Neural progenitor cell (in vitro differentiated cells): ENCODE data around the gene POT1. TPM values are rescaled to one million over a fixed set of nuclear protein-coding genes. Genes with fewer than 3 reads are reported as not detected.

Experiments
- DNase-seq: peaks from one replicate; pipeline ENCODE4 v3.0.0-alpha.2; 2016; ENCODE audit warnings: low spot score
- H2AFZ ChIP-seq: fragments of 200-600 bp; sonication (generic); replicated peaks from 2 replicates; pipeline ENCODE4 v1.6.1; 2016; ENCODE audit warnings: antibody characterized with exemption
- H3F3A ChIP-seq: fragments of 200-600 bp; sonication (generic); 2 replicates; pipeline ENCODE4 v1.6.1; 2016; ENCODE audit warnings: antibody characterized with exemption, low read depth
- H3K27ac ChIP-seq: fragments of 200-600 bp; sonication (generic); 2 replicates; pipeline ENCODE4 v1.5.1; 2016; ENCODE audit warnings: mild to moderate bottlenecking
- H3K27me3 ChIP-seq: fragments of 200-600 bp; sonication (generic); 2 replicates; pipeline ENCODE4 v1.6.1; 2016; ENCODE audit warnings: mild to moderate bottlenecking, moderate library complexity
- H3K36me3 ChIP-seq: fragments of 200-600 bp; sonication (generic); 2 replicates; pipeline ENCODE4 v1.5.1; 2016
- H3K4me1 ChIP-seq: fragments of 200-600 bp; sonication (generic); 2 replicates; pipeline ENCODE4 v1.6.1; 2016; ENCODE audit warnings: mixed run types
- H3K4me2 ChIP-seq: fragments of 200-600 bp; sonication (generic); 2 replicates; pipeline ENCODE4 v1.6.1; 2016
- H3K4me3 ChIP-seq: fragments of 200-600 bp; sonication (generic); 2 replicates; pipeline ENCODE4 v1.5.1; 2016
- H3K79me2 ChIP-seq: fragments of 200-600 bp; sonication (generic); 2 replicates; pipeline ENCODE4 v1.6.1; 2016; ENCODE audit warnings: low read depth
- H3K9ac ChIP-seq: fragments of 200-600 bp; sonication (generic); 2 replicates; pipeline ENCODE4 v1.6.1; 2016
- H3K9me3 ChIP-seq: fragments of 200-600 bp; sonication (generic); 2 replicates; pipeline ENCODE4 v1.5.1; 2016; ENCODE audit warnings: low read depth
- H4K20me1 ChIP-seq: fragments of 200-600 bp; sonication (generic); 2 replicates; pipeline ENCODE4 v1.6.1; 2016; ENCODE audit warnings: low read depth
- H3K27ac Mint-ChIP-seq: 3 replicates; pipeline ENCODE4 v1.8.0; 2021; ENCODE audit warnings: mixed read lengths
- H3K27me3 Mint-ChIP-seq: 2 replicates; pipeline ENCODE4 v1.8.0; 2022; ENCODE audit warnings: low read depth, mild to moderate bottlenecking, inconsistent platforms, moderate library complexity, mixed read lengths; ENCODE audit not compliant: insufficient read depth
- H3K36me3 Mint-ChIP-seq: 3 replicates; pipeline ENCODE4 v1.8.0; 2021; ENCODE audit warnings: mixed read lengths
- H3K4me1 Mint-ChIP-seq: 3 replicates; pipeline ENCODE4 v1.8.0; 2021; ENCODE audit warnings: mixed read lengths
- H3K4me3 Mint-ChIP-seq: 3 replicates; pipeline ENCODE4 v1.8.0; 2021; ENCODE audit warnings: mild to moderate bottlenecking, moderate library complexity, mixed read lengths
- H3K9me3 Mint-ChIP-seq: 3 replicates; pipeline ENCODE4 v1.8.0; 2020; ENCODE audit warnings: mixed read lengths
- CTCF ChIP-seq: fragments of 200-600 bp; sonication (generic); IDR thresholded peaks from 2 replicates; pipeline ENCODE4 v1.5.1; 2017; ENCODE audit warnings: antibody characterized with exemption, mild to moderate bottlenecking
- EZH2 ChIP-seq: fragments of 200-600 bp; sonication (generic); IDR thresholded peaks from 2 replicates; pipeline ENCODE4 v1.6.1; 2017; ENCODE audit warnings: antibody characterized with exemption, mild to moderate bottlenecking, moderate library complexity
- EZH2phosphoT487 ChIP-seq: fragments of 200-600 bp; sonication (generic); IDR thresholded peaks from 2 replicates; pipeline ENCODE4 v1.6.1; 2017; ENCODE audit warnings: antibody characterized with exemption
- total RNA-seq: library from RNA; depleted of rRNA; stranded (reverse); fragments of >200 nt; gene quantifications from 2 replicates; pipeline ENCODE4 v1.2.3, GENCODE V29; 2015; ENCODE audit warnings: low replicate concordance

Gene POT1
- total RNA-seq, 1 donor from 2014 or later, result 108 TPM

GRCh38 chr7:124843336-124843735 lies 86.3 kb downstream of the POT1 start:
- H3F3A ChIP-seq, result no peaks in the 10 kb centered on the region
- no peaks in the 10 kb centered on the region for H4K20me1 ChIP-seq
- H3K27me3 ChIP-seq, result no peaks in the 10 kb centered on the region
- H3K9ac ChIP-seq, result no peak overlapping the region
- H2AFZ ChIP-seq, result no peak overlapping the region
- Mint-ChIP-seq H3K27me3 (no peaks in the 10 kb centered on the region), H3K27ac (no peak overlapping the region), H3K36me3 (peaks cover 7% of the 10 kb centered on the region), H3K4me3 (no peak overlapping the region), H3K4me1 (no peaks in the 10 kb centered on the region), H3K9me3 (no peaks in the 10 kb centered on the region)
- H3K27ac ChIP-seq, result peak overlapping the region; percentile 5
- H3K9me3 ChIP-seq, result no peaks in the 10 kb centered on the region
- peaks cover 8% of the 10 kb centered on the region for H3K4me1 ChIP-seq
- H3K36me3 ChIP-seq, result peaks cover 3% of the 10 kb centered on the region
- TF ChIP-seq EZH2 (no peak), EZH2phosphoT487 (no peak), CTCF (no peak)
- no peak for DNase-seq
- H3K4me3 ChIP-seq, result no peak overlapping the region
- no peaks in the 10 kb centered on the region for H3K79me2 ChIP-seq
- no peak overlapping the region for H3K4me2 ChIP-seq

GRCh38 chr7:124840435-124840834 lies 89.2 kb downstream of the POT1 start:
- H3K27ac Mint-ChIP-seq, result no peak overlapping the region
- H3K9me3 Mint-ChIP-seq, result no peaks in the 10 kb centered on the region
- TF ChIP-seq EZH2 (no peak), CTCF (peak; percentile 48)
- no peak for DNase-seq
- Histone ChIP-seq H3K27ac (no peak overlapping the region), H3K4me3 (no peak overlapping the region), H3K79me2 (no peaks in the 10 kb centered on the region), H3K4me1 (peaks cover 8% of the 10 kb centered on the region), H3K4me2 (no peak overlapping the region), H3F3A (no peaks in the 10 kb centered on the region), H2AFZ (no peak overlapping the region), H4K20me1 (no peaks in the 10 kb centered on the region), H3K9me3 (no peaks in the 10 kb centered on the region), H3K36me3 (no peaks in the 10 kb centered on the region), H3K27me3 (no peaks in the 10 kb centered on the region), H3K9ac (no peak overlapping the region)
- no peak overlapping the region for H3K4me3 Mint-ChIP-seq
- H3K4me1 Mint-ChIP-seq, result no peaks in the 10 kb centered on the region
- H3K36me3 Mint-ChIP-seq, result no peaks in the 10 kb centered on the region
- H3K27me3 Mint-ChIP-seq, result no peaks in the 10 kb centered on the region

DNA sequence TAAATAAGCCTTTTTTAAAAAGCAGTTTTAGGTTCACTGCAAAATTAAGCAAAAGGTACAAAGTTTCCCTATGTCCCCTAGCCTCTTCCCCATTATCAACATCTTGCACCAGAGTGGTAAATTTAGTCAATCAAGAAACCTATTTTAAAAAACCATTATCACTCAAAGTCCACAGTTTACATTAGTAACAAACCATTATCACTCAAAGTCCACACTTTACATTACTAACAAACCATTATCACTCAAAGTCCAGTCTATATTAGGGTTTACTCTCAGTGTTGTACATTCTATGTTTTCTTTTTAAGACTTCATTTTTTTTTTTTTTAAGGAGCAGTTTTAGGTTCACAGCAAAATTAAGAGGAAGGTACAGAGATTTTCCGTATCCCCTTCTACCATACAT lies 89.9 kb downstream of the POT1 start:
- Histone ChIP-seq H3K4me3 (no peak overlapping the region), H3K9me3 (no peaks in the 10 kb centered on the region), H3K79me2 (no peaks in the 10 kb centered on the region), H3K27me3 (no peaks in the 10 kb centered on the region), H3K4me1 (peaks cover 8% of the 10 kb centered on the region), H3K27ac (no peak overlapping the region), H3K4me2 (no peak overlapping the region), H3F3A (no peaks in the 10 kb centered on the region), H3K9ac (no peak overlapping the region), H4K20me1 (no peaks in the 10 kb centered on the region), H3K36me3 (no peaks in the 10 kb centered on the region), H2AFZ (no peak overlapping the region)
- no peak for DNase-seq
- no peak overlapping the region for H3K27ac Mint-ChIP-seq
- no peaks in the 10 kb centered on the region for H3K9me3 Mint-ChIP-seq
- H3K4me3 Mint-ChIP-seq, result no peak overlapping the region
- no peaks in the 10 kb centered on the region for H3K4me1 Mint-ChIP-seq
- TF ChIP-seq EZH2 (no peak), EZH2phosphoT487 (no peak), CTCF (no peak)
- peaks cover 4% of the 10 kb centered on the region for H3K36me3 Mint-ChIP-seq
- H3K27me3 Mint-ChIP-seq, result no peaks in the 10 kb centered on the region

- Histone ChIP-seq H3K4me3 (no peak overlapping the region), H3K4me2 (no peak overlapping the region), H3K9me3 (no peaks in the 10 kb centered on the region), H3K27me3 (no peaks in the 10 kb centered on the region), H3K9ac (no peak overlapping the region), H3K79me2 (no peaks in the 10 kb centered on the region), H3K36me3 (no peaks in the 10 kb centered on the region), H3K27ac (no peak overlapping the region), H4K20me1 (no peaks in the 10 kb centered on the region), H3F3A (no peaks in the 10 kb centered on the region), H2AFZ (no peak overlapping the region), H3K4me1 (peaks cover 8% of the 10 kb centered on the region)
- H3K9me3 Mint-ChIP-seq, result no peaks in the 10 kb centered on the region
- DNase-seq, result no peak
- no peak overlapping the region for H3K4me3 Mint-ChIP-seq
- TF ChIP-seq EZH2phosphoT487 (no peak), CTCF (no peak), EZH2 (no peak)
- H3K4me1 Mint-ChIP-seq, result no peaks in the 10 kb centered on the region
- H3K36me3 Mint-ChIP-seq, result peaks cover 11% of the 10 kb centered on the region
- H3K27ac Mint-ChIP-seq, result no peak overlapping the region
- no peaks in the 10 kb centered on the region for H3K27me3 Mint-ChIP-seq
Measured at GRCh38 chr7:124836173-124836572, 93.5 kb downstream of the POT1 start.
